ENCODE results near the gene SAP30.

Gene SAP30

DNA sequence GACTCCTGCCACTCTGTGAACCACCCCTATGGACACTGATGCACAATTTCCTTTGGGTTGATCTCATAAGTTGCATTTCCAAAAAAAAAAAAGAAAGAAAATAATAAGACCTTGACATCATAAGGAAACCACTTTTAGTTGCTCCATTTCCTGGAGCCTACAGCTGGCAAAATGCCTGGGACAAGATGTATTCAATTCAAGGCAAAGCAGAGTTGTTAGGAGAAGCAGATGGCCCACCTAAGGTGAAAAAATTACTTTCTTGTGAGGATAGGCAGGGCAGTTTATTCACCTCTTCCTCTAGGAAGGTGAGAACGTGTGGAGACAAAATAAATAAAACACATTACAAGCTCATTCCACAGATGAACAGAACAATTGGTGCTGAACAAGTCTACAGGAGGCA lies 42.3 kb downstream of the SAP30 start:
- DNase-seq (ENCODE audit: low read depth in 2 of 3, low spot score in 2 of 3): no peak

DNA sequence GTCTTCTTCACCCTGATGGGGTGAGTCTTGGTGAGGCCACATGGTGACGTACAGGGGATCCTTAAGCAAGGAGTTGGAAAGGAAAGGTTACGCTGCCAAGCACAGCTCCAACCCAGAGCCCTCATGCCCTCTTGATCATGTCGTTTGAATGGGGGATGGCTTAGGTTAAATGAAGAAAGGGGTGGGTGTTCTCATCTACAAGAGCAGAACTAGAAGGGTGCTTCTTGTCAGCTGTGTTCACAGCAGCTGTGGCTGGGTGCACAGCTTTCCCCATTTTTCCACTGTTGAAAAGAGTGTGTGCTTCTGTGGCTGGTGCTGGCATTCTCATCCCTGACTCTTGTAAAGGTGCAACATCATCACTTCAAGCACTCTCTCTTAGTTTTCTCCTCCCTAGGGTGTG lies 43.7 kb downstream of the SAP30 start:
- no peak for DNase-seq (ENCODE audit: low read depth in 2 of 3, low spot score in 2 of 3)

DNA sequence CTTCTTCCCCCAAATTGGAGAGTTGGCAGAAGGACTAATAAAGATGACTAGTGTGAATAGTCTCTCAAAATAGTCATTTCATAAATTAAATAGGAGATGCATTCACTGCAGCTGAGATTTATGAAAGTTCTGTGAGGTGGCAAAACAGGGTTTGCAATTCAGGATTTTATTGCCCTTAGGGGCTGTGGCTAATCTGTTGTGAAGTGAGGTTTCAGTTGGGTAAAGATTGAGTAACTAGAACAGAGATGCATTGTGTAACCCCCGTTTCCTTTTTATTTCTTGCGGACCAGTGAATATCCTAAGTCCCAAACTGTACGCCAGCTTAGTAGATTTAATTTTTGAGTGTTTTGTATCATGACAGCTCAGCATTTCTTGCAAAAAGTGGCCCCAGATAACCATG lies 44.3 kb downstream of the SAP30 start:
- no peak for DNase-seq (ENCODE audit: low read depth in 2 of 3, low spot score in 2 of 3)

DNA sequence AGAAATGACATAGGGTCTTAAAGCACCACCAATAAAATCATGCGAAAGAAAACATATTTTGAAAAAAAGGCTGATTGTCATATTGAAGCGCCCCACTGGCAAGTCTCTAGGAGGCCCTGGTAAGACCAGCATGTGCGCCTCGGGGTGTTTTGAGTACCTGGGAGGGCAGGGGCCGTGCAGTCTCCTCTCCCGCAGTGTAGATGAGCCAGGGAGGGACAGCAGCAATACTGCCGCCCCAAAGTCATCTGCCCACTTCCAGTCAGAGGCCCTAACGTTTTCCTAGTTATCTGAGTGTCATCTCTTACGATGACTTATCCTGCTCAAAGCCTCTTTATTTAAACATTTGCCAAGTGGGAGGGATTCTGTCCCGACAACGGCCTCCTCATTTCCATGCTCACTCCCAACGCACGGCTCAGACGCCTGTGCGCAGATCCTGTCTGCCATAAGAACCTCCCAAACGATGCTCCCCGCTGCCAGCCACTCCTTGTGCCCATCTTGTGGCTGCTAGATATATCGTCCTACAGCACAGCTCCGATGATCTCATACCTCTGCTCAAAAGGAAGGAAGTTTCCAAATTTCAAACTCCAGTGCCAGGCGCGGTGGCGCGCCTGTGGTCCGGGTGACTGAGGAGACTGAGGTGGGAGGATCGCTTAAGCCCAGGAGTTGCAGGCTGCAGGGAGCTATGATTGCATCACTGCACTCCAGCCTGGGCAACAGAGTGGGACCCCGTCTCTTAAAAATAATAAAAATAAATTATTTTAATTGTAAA lies 45.3 kb downstream of the SAP30 start:
- no peak for DNase-seq (ENCODE audit: low read depth in 2 of 3, low spot score in 2 of 3)

DNA sequence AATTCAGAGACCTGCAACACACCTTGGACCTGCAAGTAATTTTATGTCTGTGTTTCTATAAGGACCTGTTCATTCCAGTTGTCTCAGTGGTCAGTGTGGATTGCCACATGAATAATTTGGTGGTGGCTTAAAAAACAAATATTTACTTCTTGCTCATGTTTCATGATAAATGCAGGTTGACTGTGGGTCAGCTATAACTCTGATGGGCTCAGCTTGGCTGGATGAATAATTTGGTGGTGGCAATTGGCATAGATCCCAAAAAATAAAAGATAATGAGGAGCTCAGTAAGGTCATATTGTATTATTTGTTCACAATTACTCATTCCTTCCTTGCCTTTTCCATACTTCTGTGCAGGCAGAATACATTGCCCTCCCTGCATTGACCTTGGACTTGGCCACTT lies 47.1 kb downstream of the SAP30 start:
- no peak for DNase-seq (ENCODE audit: low read depth in 2 of 3, low spot score in 2 of 3)

DNA sequence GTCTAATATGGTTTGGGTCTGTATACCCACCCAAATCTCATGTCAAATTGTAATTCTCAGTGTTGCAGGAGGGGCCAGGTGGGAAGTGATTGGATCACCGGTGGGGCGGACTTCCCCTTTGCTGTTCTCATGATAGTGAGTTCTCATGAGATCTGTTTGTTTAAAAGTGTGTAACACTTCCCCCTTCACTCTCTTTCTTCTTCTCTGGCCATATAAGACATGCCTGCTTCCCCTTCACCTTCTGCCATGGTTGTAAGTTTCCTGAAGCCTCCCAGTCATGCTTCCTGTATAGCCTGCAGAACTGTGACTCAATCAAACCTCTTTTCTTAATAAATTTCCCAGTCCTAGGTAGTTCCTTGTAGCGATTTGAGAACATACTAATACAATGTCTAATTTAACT lies 47.9 kb downstream of the SAP30 start:
- DNase-seq (ENCODE audit: low read depth in 2 of 3, low spot score in 2 of 3): no peak

DNA sequence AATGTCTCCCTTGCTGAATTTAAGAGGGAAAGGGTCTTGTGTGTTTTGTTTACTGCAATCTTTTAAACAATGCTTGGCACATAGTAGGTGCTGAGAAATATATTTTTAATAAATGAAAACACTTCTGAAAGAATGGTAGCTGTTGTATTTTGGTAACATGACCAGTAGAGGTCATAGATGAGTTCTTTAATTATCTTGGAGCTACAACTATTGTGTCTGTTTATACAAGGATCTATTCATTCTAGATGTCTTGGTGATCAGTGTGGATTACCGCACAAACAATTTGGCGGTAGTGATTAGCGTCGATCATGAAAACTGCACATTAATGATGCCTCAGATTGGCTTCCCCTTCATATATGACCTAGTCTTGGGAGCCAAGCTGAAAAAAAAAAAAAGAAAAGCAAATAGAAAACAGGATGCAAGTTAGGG lies 49.6 kb downstream of the SAP30 start:
- DNase-seq (ENCODE audit: low read depth in 2 of 3, low spot score in 2 of 3): no peak

DNA sequence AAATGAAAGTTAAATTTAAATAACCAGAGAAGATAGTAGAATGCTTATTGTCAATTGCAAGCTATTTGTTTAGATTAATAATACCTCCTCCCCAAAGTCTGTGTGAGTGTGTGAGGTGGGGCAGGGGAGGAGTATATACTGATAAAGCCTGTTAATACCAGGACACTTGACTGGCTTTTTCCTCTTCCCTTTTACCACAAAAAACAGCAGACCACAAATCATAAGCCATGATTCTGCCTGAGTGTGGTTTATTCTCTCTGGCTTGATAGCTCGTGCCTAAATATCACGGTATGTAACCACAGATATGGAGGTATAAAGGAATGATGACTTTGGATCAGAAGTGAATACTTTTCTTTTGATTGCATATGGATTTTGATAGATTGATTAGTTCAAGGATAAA lies 50.0 kb downstream of the SAP30 start:
- no peak for DNase-seq (ENCODE audit: low read depth in 2 of 3, low spot score in 2 of 3)

DNA sequence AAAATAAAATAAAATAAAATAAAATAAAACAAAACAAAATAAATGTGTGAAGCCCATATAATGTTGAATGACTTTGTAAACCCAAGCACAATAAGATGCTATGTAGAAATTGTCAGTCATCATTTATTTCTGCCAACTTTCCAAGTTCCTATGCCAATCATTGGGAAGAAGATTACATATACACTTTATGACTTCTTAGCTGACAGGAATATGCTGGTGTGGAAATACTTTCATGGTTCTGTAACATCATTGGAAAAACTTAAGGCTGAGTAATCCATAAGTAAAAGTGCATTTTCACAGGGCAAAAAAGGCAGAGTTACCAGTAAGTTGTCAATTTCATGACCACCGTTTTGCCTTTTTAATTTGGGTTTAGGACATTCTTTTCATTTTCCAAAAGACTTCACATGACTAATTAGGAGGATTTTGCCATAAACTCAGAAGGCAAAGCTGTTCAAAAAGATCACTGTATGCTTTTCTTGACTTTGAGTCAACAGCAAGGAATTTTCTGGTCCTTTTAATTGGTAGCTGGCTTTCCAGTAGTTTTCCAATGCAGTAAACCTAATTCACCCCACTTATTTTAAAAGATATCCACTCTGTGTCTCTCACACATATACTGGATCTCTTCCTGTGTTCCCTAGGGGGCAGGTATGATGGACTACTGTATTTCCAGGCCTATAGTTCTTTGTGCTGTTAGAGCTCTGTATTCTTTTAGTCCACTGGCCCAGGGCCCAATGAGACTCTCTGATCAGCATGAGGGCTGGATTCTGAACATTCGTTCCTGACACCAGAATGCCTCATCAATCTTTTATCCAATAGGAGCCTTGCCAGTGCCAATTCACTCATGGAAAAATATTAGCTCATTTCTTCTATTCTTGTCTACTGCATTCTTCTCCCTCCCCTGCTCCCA lies 54.4 kb downstream of the SAP30 start:
- DNase-seq (ENCODE audit: low read depth in 2 of 3, low spot score in 2 of 3): no peak

DNA sequence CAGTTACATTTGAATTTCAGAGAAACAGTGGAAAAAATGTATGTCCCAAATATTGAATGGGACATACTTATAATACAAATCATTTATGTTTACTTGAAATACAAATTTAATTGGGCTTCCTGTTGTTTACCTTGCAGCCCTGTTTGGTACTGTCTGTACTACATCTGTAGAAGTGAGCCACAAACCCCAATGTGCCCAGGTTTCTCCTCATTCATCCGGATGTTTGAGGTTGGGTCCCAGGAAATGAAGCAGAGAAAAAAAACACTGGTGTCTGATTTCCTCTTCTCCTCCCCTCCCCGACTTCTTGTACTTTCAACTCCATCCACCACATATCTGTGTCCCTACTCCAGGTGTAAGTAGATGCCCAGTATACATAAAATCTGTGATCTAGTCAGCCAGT lies 55.3 kb downstream of the SAP30 start:
- no peak for DNase-seq (ENCODE audit: low read depth in 2 of 3, low spot score in 2 of 3)
